Neural crest cell (in vitro differentiated cells): ENCODE data around the gene MINDY4. TPM values are rescaled to one million over a fixed set of nuclear protein-coding genes. Genes with fewer than 3 reads are reported as not detected.

Source experiments
- DNase-seq: peaks from one replicate; pipeline ENCODE4 v3.0.0; 2021; ENCODE audit warnings: low read depth, mixed read lengths, low spot score
- H3K27ac Mint-ChIP-seq: one replicate; pipeline ENCODE4 v1.8.0; 2021; ENCODE audit warnings: mild to moderate bottlenecking, mixed read lengths; ENCODE audit not compliant: unreplicated experiment
- H3K27me3 Mint-ChIP-seq: 2 replicates; pipeline ENCODE4 v1.8.0; 2021; ENCODE audit warnings: low read depth, mild to moderate bottlenecking, mixed read lengths
- H3K36me3 Mint-ChIP-seq: 2 replicates; pipeline ENCODE4 v1.8.0; 2021; ENCODE audit warnings: low read depth, mild to moderate bottlenecking, mixed read lengths
- H3K4me1 Mint-ChIP-seq: 2 replicates; pipeline ENCODE4 v1.8.0; 2021; ENCODE audit warnings: mixed read lengths
- H3K4me3 Mint-ChIP-seq: one replicate; pipeline ENCODE4 v1.8.0; 2021; ENCODE audit warnings: mild to moderate bottlenecking, mixed read lengths
- H3K9me3 Mint-ChIP-seq: 2 replicates; pipeline ENCODE4 v1.8.0; 2021; ENCODE audit warnings: mixed read lengths
- total RNA-seq: library from RNA; stranded (reverse); gene quantifications from 2 replicates; pipeline ENCODE4 v1.2.1, GENCODE V29; 2021
- TF ChIP-seq, protein P1 (sequence below): fragments of 200-600 bp; sonication (generic); conservative IDR thresholded peaks from 2 replicates; pipeline ENCODE4 v1.5.0; 2021; ENCODE audit warnings: antibody characterized with exemption, mild to moderate bottlenecking

Gene MINDY4
- total RNA-seq, 1 donor from 2014 or later, result 9.2 TPM

DNA sequence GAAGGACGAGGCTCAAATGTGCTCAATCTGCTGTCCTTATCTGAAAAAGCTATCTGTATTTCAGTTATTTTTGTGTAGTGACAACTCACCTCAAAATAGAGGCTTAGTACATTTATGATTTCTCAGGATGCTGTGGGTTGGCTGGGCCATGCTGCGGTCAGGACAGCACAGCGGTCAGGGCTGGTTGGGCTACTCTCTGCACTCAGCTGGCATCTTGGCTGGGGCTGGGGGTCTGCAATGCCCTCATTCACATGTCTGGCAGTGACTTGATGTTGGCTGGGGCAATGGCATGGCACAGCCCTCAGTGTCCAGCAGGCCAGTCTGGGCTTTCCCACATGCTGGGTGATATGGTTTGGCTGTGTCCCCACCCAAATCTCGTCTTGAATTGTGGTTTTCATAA, 34.9 kb upstream of the MINDY4 start:
- H3K27me3 Mint-ChIP-seq, result peaks cover 10% of the 10 kb centered on the region
- H3K36me3 Mint-ChIP-seq, result no peaks in the 10 kb centered on the region
- no peak for DNase-seq
- no peak overlapping the region for H3K4me3 Mint-ChIP-seq
- H3K9me3 Mint-ChIP-seq, result no peaks in the 10 kb centered on the region
- H3K4me1 Mint-ChIP-seq, result no peaks in the 10 kb centered on the region
- no peak overlapping the region for H3K27ac Mint-ChIP-seq
- TF ChIP-seq, protein P1, sequence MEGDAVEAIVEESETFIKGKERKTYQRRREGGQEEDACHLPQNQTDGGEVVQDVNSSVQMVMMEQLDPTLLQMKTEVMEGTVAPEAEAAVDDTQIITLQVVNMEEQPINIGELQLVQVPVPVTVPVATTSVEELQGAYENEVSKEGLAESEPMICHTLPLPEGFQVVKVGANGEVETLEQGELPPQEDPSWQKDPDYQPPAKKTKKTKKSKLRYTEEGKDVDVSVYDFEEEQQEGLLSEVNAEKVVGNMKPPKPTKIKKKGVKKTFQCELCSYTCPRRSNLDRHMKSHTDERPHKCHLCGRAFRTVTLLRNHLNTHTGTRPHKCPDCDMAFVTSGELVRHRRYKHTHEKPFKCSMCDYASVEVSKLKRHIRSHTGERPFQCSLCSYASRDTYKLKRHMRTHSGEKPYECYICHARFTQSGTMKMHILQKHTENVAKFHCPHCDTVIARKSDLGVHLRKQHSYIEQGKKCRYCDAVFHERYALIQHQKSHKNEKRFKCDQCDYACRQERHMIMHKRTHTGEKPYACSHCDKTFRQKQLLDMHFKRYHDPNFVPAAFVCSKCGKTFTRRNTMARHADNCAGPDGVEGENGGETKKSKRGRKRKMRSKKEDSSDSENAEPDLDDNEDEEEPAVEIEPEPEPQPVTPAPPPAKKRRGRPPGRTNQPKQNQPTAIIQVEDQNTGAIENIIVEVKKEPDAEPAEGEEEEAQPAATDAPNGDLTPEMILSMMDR, result no peak

DNA sequence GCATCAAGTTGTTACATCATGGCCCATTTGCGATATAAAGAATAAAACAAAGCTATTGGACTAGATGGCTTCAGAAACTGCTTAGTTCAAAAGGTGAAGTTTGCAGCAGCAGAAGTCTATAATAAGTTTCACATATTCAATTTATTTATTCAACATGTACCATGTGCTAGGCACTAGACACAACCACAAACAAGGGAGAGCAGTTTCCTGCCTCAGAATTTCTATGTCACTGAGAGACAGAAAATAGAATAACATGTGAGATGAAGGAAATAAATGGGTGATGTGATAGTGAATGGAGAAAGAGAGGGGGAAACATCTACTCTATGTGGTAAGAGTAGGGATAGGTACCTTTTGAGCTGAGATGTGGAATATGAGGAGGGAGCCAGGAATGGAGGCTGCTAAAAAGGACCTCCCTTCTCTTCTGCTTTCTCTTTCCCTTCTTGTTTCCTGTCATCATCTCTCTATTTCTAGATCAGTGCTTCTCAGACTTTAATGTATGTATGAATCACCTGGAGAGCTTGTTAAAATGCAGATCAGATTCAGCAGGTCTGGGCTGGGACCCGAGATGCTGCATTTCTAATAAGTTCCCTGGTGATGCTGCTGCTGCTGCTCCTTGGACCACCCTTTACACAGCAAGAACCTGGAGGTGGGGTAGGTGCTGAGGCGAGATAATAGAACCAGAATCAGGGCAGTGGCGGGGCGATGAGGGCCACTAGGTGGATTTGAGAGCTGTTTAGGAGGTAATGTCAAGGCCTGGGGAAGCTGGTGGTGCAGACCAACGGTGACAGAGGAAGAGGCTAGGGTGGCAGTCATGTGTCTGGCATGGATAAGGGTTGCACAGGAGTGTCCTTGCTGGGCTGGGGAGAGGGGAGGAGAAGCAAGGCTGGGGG, 32.9 kb upstream of the MINDY4 start:
- Mint-ChIP-seq H3K9me3 (no peaks in the 10 kb centered on the region), H3K4me1 (no peaks in the 10 kb centered on the region), H3K27ac (no peak overlapping the region), H3K4me3 (no peak overlapping the region), H3K36me3 (no peaks in the 10 kb centered on the region), H3K27me3 (peaks cover 10% of the 10 kb centered on the region)
- DNase-seq, result no peak
- TF ChIP-seq, protein P1, result no peak

DNA sequence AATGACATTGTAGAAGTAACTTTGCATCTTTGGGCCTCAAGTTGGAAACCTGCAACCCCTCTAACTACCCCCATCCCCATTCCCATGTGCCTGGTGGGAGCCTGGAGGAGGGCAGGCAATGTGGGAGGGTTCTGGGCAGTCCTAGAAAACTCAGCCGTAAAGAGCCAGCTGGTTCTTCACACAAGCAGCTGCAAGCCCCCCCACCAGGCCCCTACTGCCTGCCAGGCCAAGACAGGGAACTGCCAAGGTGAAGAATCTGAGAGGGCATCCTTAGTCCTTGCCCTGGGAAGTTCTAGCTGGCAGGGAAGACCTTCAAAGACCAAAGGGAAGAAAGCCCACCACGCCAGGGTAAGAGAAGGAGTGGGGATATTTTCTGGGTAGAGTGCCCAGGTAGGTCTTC, 31.5 kb upstream of the MINDY4 start:
- peaks cover 10% of the 10 kb centered on the region for H3K27me3 Mint-ChIP-seq
- no peak overlapping the region for H3K4me3 Mint-ChIP-seq
- TF ChIP-seq, protein P1, result no peak
- H3K9me3 Mint-ChIP-seq, result no peaks in the 10 kb centered on the region
- DNase-seq, result no peak
- H3K36me3 Mint-ChIP-seq, result no peaks in the 10 kb centered on the region
- H3K27ac Mint-ChIP-seq, result no peak overlapping the region
- H3K4me1 Mint-ChIP-seq, result no peaks in the 10 kb centered on the region

DNA sequence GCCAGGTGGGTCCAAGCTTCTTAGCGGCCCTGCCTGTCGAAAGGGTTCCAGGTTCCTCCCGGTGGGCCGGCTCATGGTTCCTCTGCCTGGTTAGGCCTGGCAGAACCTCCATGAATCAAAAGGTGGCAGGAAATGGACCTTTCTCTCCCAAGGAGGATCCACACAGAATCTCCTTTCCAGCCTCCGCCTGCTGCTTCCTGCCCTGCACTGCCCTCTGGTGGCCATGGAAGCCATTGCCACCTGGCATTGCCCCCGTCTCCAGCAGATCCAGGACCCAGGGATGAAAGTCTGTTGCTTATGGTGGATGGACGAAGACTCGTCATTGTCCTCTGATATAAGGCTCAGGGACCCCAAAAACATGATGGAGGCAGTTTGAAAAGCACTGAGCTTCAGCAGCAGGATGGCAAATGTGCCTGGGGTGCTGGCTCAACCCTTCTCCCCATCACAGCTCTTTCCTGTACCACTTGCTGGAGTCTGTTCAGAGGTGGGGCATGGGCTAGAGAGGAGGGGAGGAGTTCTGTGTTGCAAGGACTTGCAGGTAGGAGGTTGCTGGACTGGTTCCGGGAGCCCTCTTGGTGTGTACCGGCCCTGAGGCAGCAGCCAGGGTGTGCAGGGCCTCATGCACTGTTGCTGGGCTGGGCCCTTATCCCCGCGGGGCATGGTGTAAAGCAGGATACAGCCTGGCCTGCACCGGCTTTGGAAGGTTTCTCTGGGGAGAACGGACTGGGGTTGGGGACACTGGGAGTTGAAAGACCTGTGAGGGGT, 30.6 kb upstream of the MINDY4 start:
- Mint-ChIP-seq H3K27ac (no peak overlapping the region), H3K4me1 (no peaks in the 10 kb centered on the region), H3K36me3 (no peaks in the 10 kb centered on the region), H3K9me3 (no peaks in the 10 kb centered on the region), H3K27me3 (peaks cover 10% of the 10 kb centered on the region), H3K4me3 (no peak overlapping the region)
- TF ChIP-seq, protein P1, result peak; percentile 99
- peak; percentile 82 for DNase-seq

- peaks cover 10% of the 10 kb centered on the region for H3K27me3 Mint-ChIP-seq
- no peak for DNase-seq
These were observed 29.9 kb upstream of the MINDY4 start for GRCh38 chr7:30741289-30741688.

More at GRCh38 chr7:30741289-30741688, 29.9 kb upstream of the MINDY4 start:
- H3K4me1 Mint-ChIP-seq, result no peaks in the 10 kb centered on the region
- no peaks in the 10 kb centered on the region for H3K36me3 Mint-ChIP-seq
- no peak overlapping the region for H3K27ac Mint-ChIP-seq
- TF ChIP-seq, protein P1, result no peak
- no peaks in the 10 kb centered on the region for H3K9me3 Mint-ChIP-seq
- H3K4me3 Mint-ChIP-seq, result no peak overlapping the region
